ENCODE measurements around the gene TCF7L1. TPM values are rescaled to one million over a fixed set of nuclear protein-coding genes. Genes with fewer than 3 reads are reported as not detected.

TCF7L1 gene
- total RNA-seq, 2 donors from 2014 or later: 8.3 to 8.8 TPM

DNA sequence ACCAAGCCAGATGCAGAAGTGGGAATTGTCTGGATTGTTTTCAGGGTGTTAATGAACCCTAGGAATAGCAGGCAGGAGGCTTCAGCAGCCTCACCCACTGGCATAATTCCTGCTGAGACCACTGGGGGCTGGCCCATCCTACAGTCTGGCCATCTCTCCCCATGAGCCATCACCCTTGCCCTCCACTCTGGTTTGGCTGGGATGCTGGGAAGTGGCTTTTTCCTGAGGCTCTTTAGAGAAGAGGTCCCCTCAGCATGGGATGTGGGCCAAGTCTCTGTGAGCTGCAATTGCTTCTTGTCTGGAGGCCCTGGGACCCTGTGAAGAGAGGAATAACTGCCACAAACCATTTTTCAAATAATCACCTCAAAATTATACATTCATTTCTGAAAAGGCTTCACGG lies 4.0 kb downstream of the TCF7L1 start:
- no peaks in the 10 kb centered on the region for H3K36me3 ChIP-seq
- TF ChIP-seq, protein P1, sequence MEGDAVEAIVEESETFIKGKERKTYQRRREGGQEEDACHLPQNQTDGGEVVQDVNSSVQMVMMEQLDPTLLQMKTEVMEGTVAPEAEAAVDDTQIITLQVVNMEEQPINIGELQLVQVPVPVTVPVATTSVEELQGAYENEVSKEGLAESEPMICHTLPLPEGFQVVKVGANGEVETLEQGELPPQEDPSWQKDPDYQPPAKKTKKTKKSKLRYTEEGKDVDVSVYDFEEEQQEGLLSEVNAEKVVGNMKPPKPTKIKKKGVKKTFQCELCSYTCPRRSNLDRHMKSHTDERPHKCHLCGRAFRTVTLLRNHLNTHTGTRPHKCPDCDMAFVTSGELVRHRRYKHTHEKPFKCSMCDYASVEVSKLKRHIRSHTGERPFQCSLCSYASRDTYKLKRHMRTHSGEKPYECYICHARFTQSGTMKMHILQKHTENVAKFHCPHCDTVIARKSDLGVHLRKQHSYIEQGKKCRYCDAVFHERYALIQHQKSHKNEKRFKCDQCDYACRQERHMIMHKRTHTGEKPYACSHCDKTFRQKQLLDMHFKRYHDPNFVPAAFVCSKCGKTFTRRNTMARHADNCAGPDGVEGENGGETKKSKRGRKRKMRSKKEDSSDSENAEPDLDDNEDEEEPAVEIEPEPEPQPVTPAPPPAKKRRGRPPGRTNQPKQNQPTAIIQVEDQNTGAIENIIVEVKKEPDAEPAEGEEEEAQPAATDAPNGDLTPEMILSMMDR (IDR thresholded peaks at IDR 0.05): no peak
- H3K4me1 ChIP-seq (ENCODE audit: control insufficient read depth in 1 of 2, low read depth in 2 of 2): peaks cover 22 to 44% of the 10 kb centered on the region in 2 donors
- H3K4me3 ChIP-seq: no peak overlapping the region
- ATAC-seq (ENCODE audit: insufficient number of reproducible peaks, low FRiP score, low read depth) (no peak), DNase-seq (ENCODE audit: low spot score) (no peak)
- H3K27me3 ChIP-seq (replicated peaks; ENCODE audit: insufficient read depth): no peaks in the 10 kb centered on the region
- H3K27ac ChIP-seq: peak overlapping the region; percentile 30 to 75
- H3K9me3 ChIP-seq: no peaks in the 10 kb centered on the region

DNA sequence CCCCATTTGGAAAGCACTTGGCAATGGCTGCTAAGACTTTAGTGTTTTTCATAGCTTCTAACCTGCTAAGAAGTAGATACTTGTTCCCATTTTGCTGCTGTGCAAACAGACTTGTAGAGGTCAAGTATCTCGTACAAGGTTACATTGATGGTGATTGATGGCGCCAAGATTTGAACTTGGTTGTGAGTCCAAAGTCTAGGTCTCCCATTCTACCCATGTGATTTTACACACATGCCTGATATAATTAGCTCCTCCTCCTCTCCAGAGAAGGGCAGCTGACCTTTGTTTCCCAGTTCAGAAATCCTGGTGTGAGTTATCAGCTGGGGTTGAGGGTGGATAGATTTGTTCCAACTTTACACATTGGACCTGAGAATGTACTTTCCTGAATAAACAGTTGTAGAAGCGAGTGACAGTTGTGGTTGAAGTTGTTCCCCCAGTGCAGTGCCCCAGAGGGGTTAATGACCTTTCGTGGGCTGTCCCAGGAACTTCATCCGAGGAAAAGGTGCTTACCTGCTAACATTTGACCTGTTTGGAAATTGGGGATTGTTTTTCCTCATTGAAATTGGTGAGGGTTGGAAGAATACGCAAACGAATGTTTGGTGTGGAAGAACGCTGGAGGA lies 10.4 kb downstream of the TCF7L1 start:
- ATAC-seq (ENCODE audit: insufficient number of reproducible peaks, low FRiP score, low read depth): no peak
- Histone ChIP-seq H3K9me3 (no peaks in the 10 kb centered on the region), H3K4me1 (ENCODE audit: control insufficient read depth in 1 of 2, low read depth in 2 of 2) (peaks cover 2 to 20% of the 10 kb centered on the region in 2 donors), H3K27me3 (replicated peaks; ENCODE audit: insufficient read depth) (no peaks in the 10 kb centered on the region), H3K36me3 (no peaks in the 10 kb centered on the region), H3K27ac (no peak overlapping the region), H3K4me3 (no peak overlapping the region)
- TF ChIP-seq, protein P1 (IDR thresholded peaks at IDR 0.05): no peak
- no peak for DNase-seq (ENCODE audit: low spot score)

DNA sequence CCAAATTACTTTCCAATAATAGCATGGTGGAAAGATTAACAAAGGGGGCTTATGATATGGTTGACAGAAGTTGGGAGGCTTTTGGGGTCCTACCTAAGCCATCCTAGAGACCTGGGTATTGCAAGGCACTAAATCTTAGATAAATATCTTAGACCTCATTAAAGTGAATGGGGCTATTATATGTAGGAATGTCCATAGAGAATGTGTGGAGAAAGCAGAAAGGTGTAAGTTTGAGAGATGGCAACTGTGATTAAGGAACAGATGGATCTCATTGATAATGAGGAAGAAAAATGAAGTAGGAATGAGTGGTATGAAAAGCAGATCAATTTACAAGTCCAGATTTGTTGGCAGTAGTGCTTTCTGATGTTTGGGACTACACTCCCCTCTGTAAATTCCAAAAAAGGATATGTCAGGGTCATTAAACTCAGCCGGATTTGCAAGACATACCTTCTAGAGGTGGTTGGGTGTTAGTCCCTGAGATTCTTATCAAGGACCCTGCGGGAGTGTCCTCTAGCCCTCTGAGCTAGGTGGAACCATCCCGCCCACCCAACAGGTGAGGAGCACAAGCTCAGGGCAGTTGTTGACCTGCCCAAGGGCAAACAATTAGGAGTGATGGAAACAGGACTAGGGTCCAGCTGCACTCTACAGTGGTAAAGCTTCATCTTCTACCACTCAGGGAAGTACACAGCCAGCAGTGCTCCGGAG lies 12.1 kb downstream of the TCF7L1 start:
- Histone ChIP-seq H3K27me3 (replicated peaks; ENCODE audit: insufficient read depth) (no peaks in the 10 kb centered on the region), H3K4me1 (ENCODE audit: control insufficient read depth in 1 of 2, low read depth in 2 of 2) (peaks cover 2 to 14% of the 10 kb centered on the region in 2 donors), H3K9me3 (no peaks in the 10 kb centered on the region), H3K27ac (no peak overlapping the region), H3K4me3 (no peak overlapping the region), H3K36me3 (no peaks in the 10 kb centered on the region)
- TF ChIP-seq, protein P1 (IDR thresholded peaks at IDR 0.05): no peak
- ATAC-seq (ENCODE audit: insufficient number of reproducible peaks, low FRiP score, low read depth): no peak
- DNase-seq (ENCODE audit: low spot score): no peak

DNA sequence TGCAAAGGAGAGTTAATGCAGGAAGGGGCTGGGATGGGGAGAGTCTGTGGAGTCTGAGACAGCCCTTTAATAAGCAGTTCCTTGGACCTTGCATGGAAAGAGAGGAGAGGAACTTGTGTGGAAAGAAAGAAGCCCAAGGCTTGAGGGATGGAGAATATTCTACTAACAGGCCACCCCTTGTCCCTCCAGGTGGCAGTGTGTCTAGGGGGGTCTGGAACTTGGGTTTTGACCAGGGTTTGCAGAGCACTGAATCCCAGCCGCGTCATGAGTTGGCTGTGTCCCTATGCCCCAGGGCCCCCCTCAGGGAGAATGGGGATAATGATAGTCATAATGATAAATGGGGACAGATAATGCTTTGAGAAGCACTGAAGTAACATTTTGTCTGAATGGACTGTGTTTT lies 15.0 kb downstream of the TCF7L1 start:
- no peak for ATAC-seq (ENCODE audit: insufficient number of reproducible peaks, low FRiP score, low read depth)
- no peak overlapping the region for H3K4me3 ChIP-seq

DNA sequence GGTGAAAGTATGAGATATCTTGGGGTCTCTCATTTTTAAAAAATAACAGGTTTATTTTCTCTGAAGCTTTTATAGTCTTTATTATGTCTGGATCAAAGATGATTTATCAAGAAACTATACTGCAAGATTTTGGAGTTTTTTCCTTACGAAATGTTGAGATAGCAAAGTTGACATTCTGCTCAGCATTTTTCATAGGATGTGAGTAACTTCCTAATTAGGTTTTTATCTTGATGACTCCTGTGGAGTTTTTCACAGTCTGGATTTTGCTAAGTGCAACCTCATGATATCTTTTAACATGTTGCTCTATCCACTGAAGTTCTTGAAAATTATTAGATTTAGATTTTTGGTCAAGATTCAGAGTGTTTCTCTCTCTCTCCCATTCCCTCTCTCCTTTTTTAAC lies 17.8 kb downstream of the TCF7L1 start:
- H3K4me3 ChIP-seq: no peak overlapping the region
- H3K27me3 ChIP-seq (replicated peaks; ENCODE audit: insufficient read depth): no peaks in the 10 kb centered on the region
- H3K4me1 ChIP-seq (ENCODE audit: control insufficient read depth in 1 of 2, low read depth in 2 of 2): peaks cover 13 to 27% of the 10 kb centered on the region in 2 donors
- DNase-seq (ENCODE audit: low spot score) (no peak), ATAC-seq (ENCODE audit: insufficient number of reproducible peaks, low FRiP score, low read depth) (no peak)
- no peaks in the 10 kb centered on the region for H3K36me3 ChIP-seq
- no peaks in the 10 kb centered on the region for H3K9me3 ChIP-seq
- no peak overlapping the region for H3K27ac ChIP-seq
- TF ChIP-seq, protein P1 (IDR thresholded peaks at IDR 0.05): no peak

More for the DNA sequence above, 15.0 kb downstream of the TCF7L1 start:
- Histone ChIP-seq H3K27me3 (replicated peaks; ENCODE audit: insufficient read depth) (no peaks in the 10 kb centered on the region), H3K9me3 (no peaks in the 10 kb centered on the region), H3K4me1 (ENCODE audit: control insufficient read depth in 1 of 2, low read depth in 2 of 2) (peaks cover 0 to 7% of the 10 kb centered on the region in 2 donors), H3K27ac (no peak overlapping the region), H3K36me3 (no peaks in the 10 kb centered on the region)
- no peak for DNase-seq (ENCODE audit: low spot score)
- TF ChIP-seq, protein P1 (IDR thresholded peaks at IDR 0.05): no peak
